Hindlimb muscle (tissue), 1 donor: ENCODE measurements around the gene CXCL8. TPM values are rescaled to one million over a fixed set of nuclear protein-coding genes. Genes with fewer than 3 reads are reported as not detected.
"Not testable (repeated sequence)": the region's sequence is repeated elsewhere in the genome, so short reads cannot be mapped to it uniquely, and the experiment has no call there.

ENCODE experiments used
- DNase-seq: peaks from one replicate; pipeline ENCODE4 v3.0.0-alpha.2; 2013
- polyA plus RNA-seq: library from polyadenylated mRNA; unstranded; fragments of 120-200 nt; gene quantifications from one replicate; pipeline ENCODE4 v1.2.1, GENCODE V29; 2013; ENCODE audit not compliant: insufficient read length

CXCL8 gene
- polyA plus RNA-seq, 1 donor = 2.3 TPM

GRCh38 chr4:73743795-73744194 lies 3.4 kb downstream of the CXCL8 start:
- DNase-seq = no peak

GRCh38 chr4:73744203-73744602 lies 3.8 kb downstream of the CXCL8 start:
- DNase-seq = no peak

GRCh38 chr4:73750730-73751129 lies 10.4 kb downstream of the CXCL8 start:
- no peak for DNase-seq

- DNase-seq = no peak
Observed at GRCh38 chr4:73751166-73751565, 10.8 kb downstream of the CXCL8 start.

- no peak for DNase-seq
Observed at GRCh38 chr4:73751830-73752229, 11.5 kb downstream of the CXCL8 start.

GRCh38 chr4:73752424-73752823 lies 12.1 kb downstream of the CXCL8 start:
- DNase-seq = no peak

- DNase-seq = no peak
Observed at GRCh38 chr4:73753215-73753614, 12.8 kb downstream of the CXCL8 start.

- DNase-seq = no peak
Observed at GRCh38 chr4:73754934-73755333, 14.6 kb downstream of the CXCL8 start.

- DNase-seq = no peak
Observed at GRCh38 chr4:73759357-73759756, 19.0 kb downstream of the CXCL8 start.

- no peak for DNase-seq
Observed at GRCh38 chr4:73761856-73762255, 21.5 kb downstream of the CXCL8 start.

GRCh38 chr4:73762409-73762808 lies 22.0 kb downstream of the CXCL8 start:
- no peak for DNase-seq

GRCh38 chr4:73763877-73764276 lies 23.5 kb downstream of the CXCL8 start:
- no peak for DNase-seq

- DNase-seq = no peak
Observed at GRCh38 chr4:73764513-73764912, 24.1 kb downstream of the CXCL8 start.

- DNase-seq = no peak
Observed at GRCh38 chr4:73765296-73765695, 24.9 kb downstream of the CXCL8 start.

- DNase-seq = no peak
Observed at GRCh38 chr4:73770917-73771316, 30.5 kb downstream of the CXCL8 start.

GRCh38 chr4:73772363-73772762 lies 32.0 kb downstream of the CXCL8 start:
- DNase-seq = no peak

GRCh38 chr4:73774406-73774805 lies 34.0 kb downstream of the CXCL8 start:
- DNase-seq = not testable (repeated sequence)

GRCh38 chr4:73776321-73776729 lies 36.0 kb downstream of the CXCL8 start:
- DNase-seq = no peak

- no peak for DNase-seq
Observed at GRCh38 chr4:73777612-73778011, 37.2 kb downstream of the CXCL8 start.

GRCh38 chr4:73780243-73780642 lies 39.9 kb downstream of the CXCL8 start:
- no peak for DNase-seq

- no peak for DNase-seq
Observed at GRCh38 chr4:73780834-73781233, 40.5 kb downstream of the CXCL8 start.

GRCh38 chr4:73788411-73788810 lies 48.0 kb downstream of the CXCL8 start:
- no peak for DNase-seq
